Ishikawa (cell line): ENCODE results near the gene BRD9.

ENCODE experiments used
- RAD21 ChIP-seq: IDR thresholded peaks from 2 replicates; pipeline ENCODE4 v1.6.1; 2012; ENCODE audit warnings: low read depth
- REST ChIP-seq: IDR thresholded peaks from 2 replicates; pipeline ENCODE4 v1.6.1; 2012; ENCODE audit warnings: low read depth, mild to moderate bottlenecking

DNA sequence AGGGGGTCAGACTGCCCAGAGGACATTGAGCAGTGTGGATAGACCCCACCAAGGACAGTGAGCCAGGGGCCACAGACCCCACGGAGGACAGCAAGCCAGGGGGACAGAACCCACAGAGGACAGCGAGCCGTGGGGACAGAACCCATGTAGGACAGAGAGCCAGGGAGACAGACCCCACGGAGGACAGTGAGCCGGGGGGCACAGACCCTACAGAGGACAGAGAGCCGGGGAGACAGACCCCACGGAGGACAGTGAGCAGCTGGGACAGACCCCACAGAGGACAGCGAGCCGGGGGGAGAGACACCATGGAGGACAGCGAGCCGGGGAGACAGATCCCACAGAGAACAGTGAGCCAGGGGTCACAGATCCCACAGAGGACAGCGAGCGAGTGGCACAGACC is 38.4 kb downstream of the BRD9 start:
- no peak for TF ChIP-seq REST
- TF ChIP-seq RAD21, result no peak
